ENCODE measurements around the gene FAIM. TPM values are rescaled to one million over a fixed set of nuclear protein-coding genes. Genes with fewer than 3 reads are reported as not detected.

The FAIM gene
- total and polyA plus RNA-seq, 2 experiments from 2014 or later: 12.0 to 29.7 TPM

DNA sequence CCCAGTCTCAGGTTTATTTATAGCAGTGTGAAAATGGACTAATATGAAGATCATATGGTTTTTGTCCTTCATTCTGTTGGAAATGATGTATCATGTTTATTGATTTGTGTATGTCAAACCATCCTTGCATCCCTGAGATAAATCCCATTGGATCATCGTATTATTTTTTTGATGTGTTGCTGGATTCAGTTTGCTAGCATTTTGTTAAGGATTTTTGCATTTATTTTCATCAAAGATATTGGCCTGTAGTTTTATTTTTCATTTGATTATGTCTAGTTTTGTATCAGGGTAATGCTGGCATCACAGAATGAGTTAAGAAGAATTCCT, 34.3 kb downstream of the FAIM start (continued):
- TF ChIP-seq, protein P1, sequence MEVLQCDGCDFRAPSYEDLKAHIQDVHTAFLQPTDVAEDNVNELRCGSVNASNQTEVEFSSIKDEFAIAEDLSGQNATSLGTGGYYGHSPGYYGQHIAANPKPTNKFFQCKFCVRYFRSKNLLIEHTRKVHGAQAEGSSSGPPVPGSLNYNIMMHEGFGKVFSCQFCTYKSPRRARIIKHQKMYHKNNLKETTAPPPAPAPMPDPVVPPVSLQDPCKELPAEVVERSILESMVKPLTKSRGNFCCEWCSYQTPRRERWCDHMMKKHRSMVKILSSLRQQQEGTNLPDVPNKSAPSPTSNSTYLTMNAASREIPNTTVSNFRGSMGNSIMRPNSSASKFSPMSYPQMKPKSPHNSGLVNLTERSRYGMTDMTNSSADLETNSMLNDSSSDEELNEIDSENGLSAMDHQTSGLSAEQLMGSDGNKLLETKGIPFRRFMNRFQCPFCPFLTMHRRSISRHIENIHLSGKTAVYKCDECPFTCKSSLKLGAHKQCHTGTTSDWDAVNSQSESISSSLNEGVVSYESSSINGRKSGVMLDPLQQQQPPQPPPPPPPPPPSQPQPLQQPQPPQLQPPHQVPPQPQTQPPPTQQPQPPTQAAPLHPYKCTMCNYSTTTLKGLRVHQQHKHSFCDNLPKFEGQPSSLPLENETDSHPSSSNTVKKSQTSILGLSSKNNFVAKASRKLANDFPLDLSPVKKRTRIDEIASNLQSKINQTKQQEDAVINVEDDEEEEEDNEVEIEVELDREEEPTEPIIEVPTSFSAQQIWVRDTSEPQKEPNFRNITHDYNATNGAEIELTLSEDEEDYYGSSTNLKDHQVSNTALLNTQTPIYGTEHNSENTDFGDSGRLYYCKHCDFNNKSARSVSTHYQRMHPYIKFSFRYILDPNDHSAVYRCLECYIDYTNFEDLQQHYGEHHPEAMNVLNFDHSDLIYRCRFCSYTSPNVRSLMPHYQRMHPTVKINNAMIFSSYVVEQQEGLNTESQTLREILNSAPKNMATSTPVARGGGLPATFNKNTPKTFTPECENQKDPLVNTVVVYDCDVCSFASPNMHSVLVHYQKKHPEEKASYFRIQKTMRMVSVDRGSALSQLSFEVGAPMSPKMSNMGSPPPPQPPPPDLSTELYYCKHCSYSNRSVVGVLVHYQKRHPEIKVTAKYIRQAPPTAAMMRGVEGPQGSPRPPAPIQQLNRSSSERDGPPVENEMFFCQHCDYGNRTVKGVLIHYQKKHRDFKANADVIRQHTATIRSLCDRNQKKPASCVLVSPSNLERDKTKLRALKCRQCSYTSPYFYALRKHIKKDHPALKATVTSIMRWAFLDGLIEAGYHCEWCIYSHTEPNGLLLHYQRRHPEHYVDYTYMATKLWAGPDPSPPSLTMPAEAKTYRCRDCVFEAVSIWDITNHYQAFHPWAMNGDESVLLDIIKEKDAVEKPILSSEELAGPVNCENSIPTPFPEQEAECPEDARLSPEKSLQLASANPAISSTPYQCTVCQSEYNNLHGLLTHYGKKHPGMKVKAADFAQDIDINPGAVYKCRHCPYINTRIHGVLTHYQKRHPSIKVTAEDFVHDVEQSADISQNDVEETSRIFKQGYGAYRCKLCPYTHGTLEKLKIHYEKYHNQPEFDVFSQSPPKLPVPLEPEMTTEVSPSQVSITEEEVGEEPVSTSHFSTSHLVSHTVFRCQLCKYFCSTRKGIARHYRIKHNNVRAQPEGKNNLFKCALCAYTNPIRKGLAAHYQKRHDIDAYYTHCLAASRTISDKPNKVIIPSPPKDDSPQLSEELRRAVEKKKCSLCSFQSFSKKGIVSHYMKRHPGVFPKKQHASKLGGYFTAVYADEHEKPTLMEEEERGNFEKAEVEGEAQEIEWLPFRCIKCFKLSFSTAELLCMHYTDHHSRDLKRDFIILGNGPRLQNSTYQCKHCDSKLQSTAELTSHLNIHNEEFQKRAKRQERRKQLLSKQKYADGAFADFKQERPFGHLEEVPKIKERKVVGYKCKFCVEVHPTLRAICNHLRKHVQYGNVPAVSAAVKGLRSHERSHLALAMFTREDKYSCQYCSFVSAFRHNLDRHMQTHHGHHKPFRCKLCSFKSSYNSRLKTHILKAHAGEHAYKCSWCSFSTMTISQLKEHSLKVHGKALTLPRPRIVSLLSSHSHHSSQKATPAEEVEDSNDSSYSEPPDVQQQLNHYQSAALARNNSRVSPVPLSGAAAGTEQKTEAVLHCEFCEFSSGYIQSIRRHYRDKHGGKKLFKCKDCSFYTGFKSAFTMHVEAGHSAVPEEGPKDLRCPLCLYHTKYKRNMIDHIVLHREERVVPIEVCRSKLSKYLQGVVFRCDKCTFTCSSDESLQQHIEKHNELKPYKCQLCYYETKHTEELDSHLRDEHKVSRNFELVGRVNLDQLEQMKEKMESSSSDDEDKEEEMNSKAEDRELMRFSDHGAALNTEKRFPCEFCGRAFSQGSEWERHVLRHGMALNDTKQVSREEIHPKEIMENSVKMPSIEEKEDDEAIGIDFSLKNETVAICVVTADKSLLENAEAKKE (CRISPR knock-in tag; IDR thresholded peaks at IDR 0.05): no peak
- no peak for TF ChIP-seq ZNF331 (CRISPR knock-in tag; IDR thresholded peaks at IDR 0.05; ENCODE audit: low read depth)
- TF ChIP-seq EZH2 (IDR thresholded peaks at IDR 0.05; ENCODE audit: low read depth, unreplicated experiment): no peak
- TF ChIP-seq EZH2phosphoT487 (IDR thresholded peaks at IDR 0.05; ENCODE audit: unreplicated experiment): no peak
- no peak for TF ChIP-seq STAT1 (IDR thresholded peaks at IDR 0.05; ENCODE audit: unreplicated experiment)
- no peak for TF ChIP-seq NANOG (IDR thresholded peaks at IDR 0.05; ENCODE audit: borderline replicate concordance)
- TF ChIP-seq, protein P2, sequence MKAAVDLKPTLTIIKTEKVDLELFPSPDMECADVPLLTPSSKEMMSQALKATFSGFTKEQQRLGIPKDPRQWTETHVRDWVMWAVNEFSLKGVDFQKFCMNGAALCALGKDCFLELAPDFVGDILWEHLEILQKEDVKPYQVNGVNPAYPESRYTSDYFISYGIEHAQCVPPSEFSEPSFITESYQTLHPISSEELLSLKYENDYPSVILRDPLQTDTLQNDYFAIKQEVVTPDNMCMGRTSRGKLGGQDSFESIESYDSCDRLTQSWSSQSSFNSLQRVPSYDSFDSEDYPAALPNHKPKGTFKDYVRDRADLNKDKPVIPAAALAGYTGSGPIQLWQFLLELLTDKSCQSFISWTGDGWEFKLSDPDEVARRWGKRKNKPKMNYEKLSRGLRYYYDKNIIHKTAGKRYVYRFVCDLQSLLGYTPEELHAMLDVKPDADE (IDR thresholded peaks at IDR 0.05): no peak
- TF ChIP-seq, protein P3, sequence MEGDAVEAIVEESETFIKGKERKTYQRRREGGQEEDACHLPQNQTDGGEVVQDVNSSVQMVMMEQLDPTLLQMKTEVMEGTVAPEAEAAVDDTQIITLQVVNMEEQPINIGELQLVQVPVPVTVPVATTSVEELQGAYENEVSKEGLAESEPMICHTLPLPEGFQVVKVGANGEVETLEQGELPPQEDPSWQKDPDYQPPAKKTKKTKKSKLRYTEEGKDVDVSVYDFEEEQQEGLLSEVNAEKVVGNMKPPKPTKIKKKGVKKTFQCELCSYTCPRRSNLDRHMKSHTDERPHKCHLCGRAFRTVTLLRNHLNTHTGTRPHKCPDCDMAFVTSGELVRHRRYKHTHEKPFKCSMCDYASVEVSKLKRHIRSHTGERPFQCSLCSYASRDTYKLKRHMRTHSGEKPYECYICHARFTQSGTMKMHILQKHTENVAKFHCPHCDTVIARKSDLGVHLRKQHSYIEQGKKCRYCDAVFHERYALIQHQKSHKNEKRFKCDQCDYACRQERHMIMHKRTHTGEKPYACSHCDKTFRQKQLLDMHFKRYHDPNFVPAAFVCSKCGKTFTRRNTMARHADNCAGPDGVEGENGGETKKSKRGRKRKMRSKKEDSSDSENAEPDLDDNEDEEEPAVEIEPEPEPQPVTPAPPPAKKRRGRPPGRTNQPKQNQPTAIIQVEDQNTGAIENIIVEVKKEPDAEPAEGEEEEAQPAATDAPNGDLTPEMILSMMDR (conservative IDR thresholded peaks at IDR 0.05; ENCODE audit: low read depth in 2 of 2): no peak

All from GM23338 (cell line).